ENCODE results near the gene TCF12. TPM values are rescaled to one million over a fixed set of nuclear protein-coding genes. Genes with fewer than 3 reads are reported as not detected.

Gene TCF12
- total RNA-seq = 127 and 133 TPM in 2 replicates
- 72.1 and 77.3 TPM in 2 replicates for polyA plus RNA-seq
- 47.3 and 53.3 TPM in 2 replicates for polyA plus RNA-seq (2011; cell fraction: cytosol; rRNA removed)
- polyA plus RNA-seq (2011; cell fraction: nucleus; rRNA removed) = 107 and 112 TPM in 2 replicates
- polyA plus RNA-seq (2012) = 46.0 and 55.5 TPM in 2 replicates
- 275 and 302 TPM in 2 replicates for polyA minus RNA-seq
- 42.0 TPM for polyA minus RNA-seq (2011; cell fraction: cytosol; rRNA and poly(A)+ RNA removed)
- polyA minus RNA-seq (2011; cell fraction: nucleus; rRNA and poly(A)+ RNA removed) = 286 and 401 TPM in 2 replicates
- Bru-seq, nascent RNA = percentile 97 among the genes with signal in this experiment
- BruChase-seq, experiment 1, labeled RNA remaining after a 6-hour chase = percentile 86 among the genes with signal in this experiment
- BruChase-seq, experiment 2, labeled RNA remaining after a 2-hour chase = percentile 89 among the genes with signal in this experiment
- long read RNA-seq, full-length matches to known transcripts = 30 of 79 reads
- long read RNA-seq, partial matches to known transcripts = 20 of 79 reads
- long read RNA-seq, other reads (novel, unspliced or antisense) = 29 of 79 reads

GRCh38 chr15:56918046-56918938 is at the start of gene TCF12:
Gene TCF12 (plus strand): TSS chr15:56918644. CDS start chr15:56919914, 1,270 bp downstream.
- Histone ChIP-seq H3K4me1 (ENCODE audit: control insufficient read depth, extremely low read depth, insufficient read depth, low read length) (peaks cover 42% of the 10 kb centered on the region), H3K36me3 (ENCODE audit: control insufficient read depth in 2 of 2, extremely low read depth in 1 of 2, insufficient read depth in 2 of 2, low read length in 2 of 2) (peaks cover 0 to 8% of the 10 kb centered on the region in 2 experiments), H3K27me3 (ENCODE audit: control insufficient read depth in 2 of 2, insufficient read depth in 2 of 2, low read length in 2 of 2) (no peaks in the 10 kb centered on the region), H3K27ac (ENCODE audit: insufficient read depth, low read depth, low read length) (peak within 1 kb of the TSS; percentile 86), H3K9me3 (replicated peaks; ENCODE audit: control insufficient read depth, insufficient read depth, low read length) (no peaks in the 10 kb centered on the region), H3K9me1 (replicated peaks; ENCODE audit: control insufficient read depth, extremely low read depth, insufficient read depth, low read length) (no peaks in the 10 kb centered on the region), H3K79me2 (ENCODE audit: control insufficient read depth, insufficient read depth, low read length) (peaks cover 43% of the 10 kb centered on the region), H3K4me3 (replicated peaks in 1 of 3; ENCODE audit: insufficient read depth in 1 of 3, low read depth in 1 of 3, low read length in 3 of 3) (peak within 1 kb of the TSS; percentile 87 to 98 (median 87)), H3K9ac (replicated peaks; ENCODE audit: extremely low read depth, insufficient read depth, low read length) (peak within 1 kb of the TSS; percentile 93), H3K4me2 (ENCODE audit: insufficient read depth, low read length) (peak within 1 kb of the TSS; percentile 45), H4K20me1 (replicated peaks; ENCODE audit: control insufficient read depth, extremely low read depth, insufficient read depth, low read length) (peaks cover 5% of the 10 kb centered on the region), H2AFZ (ENCODE audit: low read depth, low read length) (peak within 1 kb of the TSS; percentile 68)
- TF ChIP-seq EZH2 (IDR thresholded peaks at IDR 0.05; ENCODE audit: borderline replicate concordance, low read depth, low read length, severe bottlenecking) (no peak), POLR2A (IDR thresholded peaks at IDR 0.05; ENCODE audit: low read depth, low read length) (peak; percentile 45), GATA2 (IDR thresholded peaks at IDR 0.05; ENCODE audit: insufficient read depth, insufficient read length, low read depth, low read length) (no peak), JUN (IDR thresholded peaks at IDR 0.05; ENCODE audit: borderline replicate concordance, insufficient read depth, insufficient read length, low read depth) (no peak), MYC (IDR thresholded peaks at IDR 0.05; ENCODE audit: low read depth, low read length) (no peak), POLR2AphosphoS5 (IDR thresholded peaks at IDR 0.05; ENCODE audit: insufficient read depth, low read depth, low read length) (peak; percentile 56), FOS (IDR thresholded peaks at IDR 0.05; ENCODE audit: borderline replicate concordance, insufficient read depth, low read length) (peak; percentile 16)
- TF ChIP-seq, protein P1, sequence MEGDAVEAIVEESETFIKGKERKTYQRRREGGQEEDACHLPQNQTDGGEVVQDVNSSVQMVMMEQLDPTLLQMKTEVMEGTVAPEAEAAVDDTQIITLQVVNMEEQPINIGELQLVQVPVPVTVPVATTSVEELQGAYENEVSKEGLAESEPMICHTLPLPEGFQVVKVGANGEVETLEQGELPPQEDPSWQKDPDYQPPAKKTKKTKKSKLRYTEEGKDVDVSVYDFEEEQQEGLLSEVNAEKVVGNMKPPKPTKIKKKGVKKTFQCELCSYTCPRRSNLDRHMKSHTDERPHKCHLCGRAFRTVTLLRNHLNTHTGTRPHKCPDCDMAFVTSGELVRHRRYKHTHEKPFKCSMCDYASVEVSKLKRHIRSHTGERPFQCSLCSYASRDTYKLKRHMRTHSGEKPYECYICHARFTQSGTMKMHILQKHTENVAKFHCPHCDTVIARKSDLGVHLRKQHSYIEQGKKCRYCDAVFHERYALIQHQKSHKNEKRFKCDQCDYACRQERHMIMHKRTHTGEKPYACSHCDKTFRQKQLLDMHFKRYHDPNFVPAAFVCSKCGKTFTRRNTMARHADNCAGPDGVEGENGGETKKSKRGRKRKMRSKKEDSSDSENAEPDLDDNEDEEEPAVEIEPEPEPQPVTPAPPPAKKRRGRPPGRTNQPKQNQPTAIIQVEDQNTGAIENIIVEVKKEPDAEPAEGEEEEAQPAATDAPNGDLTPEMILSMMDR (IDR thresholded peaks at IDR 0.05; ENCODE audit: extremely low read depth in 1 of 2, insufficient read depth in 1 of 2, low read depth in 1 of 2, low read length in 2 of 2) = peak; percentile 11 to 51
- TF ChIP-seq, protein P2, sequence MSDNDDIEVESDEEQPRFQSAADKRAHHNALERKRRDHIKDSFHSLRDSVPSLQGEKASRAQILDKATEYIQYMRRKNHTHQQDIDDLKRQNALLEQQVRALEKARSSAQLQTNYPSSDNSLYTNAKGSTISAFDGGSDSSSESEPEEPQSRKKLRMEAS (IDR thresholded peaks at IDR 0.05; ENCODE audit: insufficient read depth, insufficient read length) = no peak
- intact Hi-C loops (cut with micrococcal nuclease) = loop anchor here (1.0 to 5.0 kb wide), 9 partner anchors 31 to 421 kb away; partner anchors contain the start of gene ZNF280D
- ChIA-PET POLR2A (interaction anchor here (0.9 to 1.5 kb wide), 3 partner anchors 31 to 229 kb away, joined by 3 to 6 read pairs (median 4); no protein-coding TSS in a partner anchor), CTCF (interaction anchor here (0.6 to 3.3 kb wide), 17 partner anchors 10 to 609 kb away, joined by 3 to 18 read pairs (median 3); no protein-coding TSS in a partner anchor)
- BruUV-seq (replicated peaks) = no TSS peak
- DNase-seq (ENCODE audit: low read depth, low spot score) (peak; percentile 94), FAIRE-seq (peak; percentile 73)
- dilution Hi-C loops (cut with MboI; ENCODE audit: extremely low pct_ligation_motif_present, low sequenced_read_pairs) = no loop called here
